Measurements from ENCODE around the gene CRYBA4.
"Not testable (repeated sequence)": the region's sequence is repeated elsewhere in the genome, so short reads cannot be mapped to it uniquely, and the experiment has no call there.

Gene CRYBA4

DNA sequence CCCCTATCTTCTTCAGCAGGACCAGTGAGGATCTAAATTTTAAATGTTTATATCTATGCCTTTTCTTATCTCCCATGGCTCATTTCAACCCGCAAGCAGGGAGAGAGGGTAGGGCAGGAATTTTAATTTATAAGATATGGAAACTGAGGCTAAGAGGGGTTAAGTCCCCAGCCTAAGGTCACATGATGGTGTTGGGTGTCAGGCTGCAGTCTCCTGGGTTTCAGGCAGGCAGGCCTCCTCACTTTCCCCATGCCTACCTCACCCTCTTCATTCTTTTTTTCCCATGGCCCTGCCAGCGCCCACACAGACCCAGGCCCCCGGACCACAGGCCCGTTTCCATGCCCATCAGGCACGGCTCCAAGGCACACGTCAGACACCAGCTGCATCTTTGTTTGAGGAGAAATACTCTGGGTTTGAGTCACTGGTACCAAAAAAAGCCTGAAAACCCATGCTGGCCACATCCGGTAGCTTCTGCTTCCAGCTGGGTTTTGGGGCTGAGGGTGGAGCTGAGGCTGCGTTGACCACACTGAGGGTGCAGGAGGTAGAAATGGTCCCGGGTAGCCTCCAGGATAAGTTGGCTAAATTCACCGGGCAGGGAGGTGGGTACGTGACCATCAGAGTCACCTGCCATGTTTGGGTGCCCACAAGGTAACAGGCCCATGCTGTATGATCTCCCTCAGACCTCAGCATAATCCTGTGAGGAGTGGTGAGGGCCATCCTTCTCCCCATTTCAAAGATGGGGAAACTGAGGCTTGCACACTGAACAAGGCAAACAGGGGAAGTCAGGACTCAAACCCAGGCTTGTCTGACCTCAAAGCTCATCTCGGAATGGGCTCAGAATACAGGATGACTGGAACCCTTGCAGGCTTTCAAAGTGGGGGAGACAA, 11.4 kb upstream of the CRYBA4 start:
- Histone ChIP-seq H3K9ac (ENCODE audit: low read length) (no peak overlapping the region), H3F3A (ENCODE audit: insufficient read depth, low read length) (no peaks in the 10 kb centered on the region), H3K79me2 (ENCODE audit: insufficient read depth, low read length) (no peaks in the 10 kb centered on the region), H3K27ac (ENCODE audit: low read depth, low read length, poor library complexity, severe bottlenecking) (no peak overlapping the region), H3K9me2 (ENCODE audit: low read depth, low read length) (no peaks in the 10 kb centered on the region), H3K4me1 (ENCODE audit: insufficient read depth, low read length, severe bottlenecking) (peaks cover 29% of the 10 kb centered on the region), H2AFZ (ENCODE audit: low read length) (no peak overlapping the region), H3K9me3 (ENCODE audit: low read length) (no peaks in the 10 kb centered on the region), H3K4me2 (ENCODE audit: low read length) (peak overlapping the region; percentile 10; the same call in 1 of the 2 replicates), H4K20me1 (ENCODE audit: insufficient read depth, low read length) (no peaks in the 10 kb centered on the region), H3K4me3 (ENCODE audit: low read depth, low read length, poor library complexity, severe bottlenecking) (no peak overlapping the region), H3K36me3 (ENCODE audit: insufficient read depth, low read length) (no peaks in the 10 kb centered on the region), H3K27me3 (ENCODE audit: insufficient read depth, low read length) (no peaks in the 10 kb centered on the region)
- no peak for TF ChIP-seq CTCF (IDR thresholded peaks at IDR 0.05; ENCODE audit: low read length)
- TF ChIP-seq EZH2 (IDR thresholded peaks at IDR 0.05; ENCODE audit: borderline replicate concordance, low read length), result no peak

DNA sequence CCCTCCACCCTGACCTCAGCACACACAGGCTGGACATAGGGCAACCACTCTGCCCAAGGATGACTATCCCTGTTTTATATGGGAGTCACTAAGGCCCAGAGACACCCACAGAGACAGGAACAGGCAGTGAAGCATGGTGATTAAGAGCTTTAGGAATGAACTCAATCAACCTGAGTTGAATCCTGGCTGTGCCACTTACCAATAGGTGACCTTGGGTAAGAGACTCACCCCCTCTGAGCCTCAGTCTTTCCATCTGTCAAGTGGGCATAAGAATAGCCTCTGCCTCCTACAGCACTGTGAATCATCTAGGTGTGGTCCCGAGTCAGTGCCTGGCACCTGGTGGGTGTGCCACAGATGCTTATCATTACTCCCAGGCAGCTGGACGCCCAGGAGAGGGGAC, 10.8 kb upstream of the CRYBA4 start:
- H3K4me2 ChIP-seq (ENCODE audit: low read length), result no peak overlapping the region
- H2AFZ ChIP-seq (ENCODE audit: low read length), result no peak overlapping the region
- H3K79me2 ChIP-seq (ENCODE audit: insufficient read depth, low read length), result no peaks in the 10 kb centered on the region
- H3K27ac ChIP-seq (ENCODE audit: low read depth, low read length, poor library complexity, severe bottlenecking), result no peak overlapping the region
- H4K20me1 ChIP-seq (ENCODE audit: insufficient read depth, low read length), result no peaks in the 10 kb centered on the region
- no peaks in the 10 kb centered on the region for H3K27me3 ChIP-seq (ENCODE audit: insufficient read depth, low read length)
- H3K36me3 ChIP-seq (ENCODE audit: insufficient read depth, low read length), result no peaks in the 10 kb centered on the region
- no peaks in the 10 kb centered on the region for H3K9me3 ChIP-seq (ENCODE audit: low read length)
- no peak overlapping the region for H3K4me3 ChIP-seq (ENCODE audit: low read depth, low read length, poor library complexity, severe bottlenecking)
- H3K9ac ChIP-seq (ENCODE audit: low read length), result no peak overlapping the region
- no peaks in the 10 kb centered on the region for H3K9me2 ChIP-seq (ENCODE audit: low read depth, low read length)
- no peaks in the 10 kb centered on the region for H3F3A ChIP-seq (ENCODE audit: insufficient read depth, low read length)
- TF ChIP-seq CTCF (IDR thresholded peaks at IDR 0.05; ENCODE audit: low read length), result no peak
- no peak for TF ChIP-seq EZH2 (IDR thresholded peaks at IDR 0.05; ENCODE audit: borderline replicate concordance, low read length)
- peaks cover 36% of the 10 kb centered on the region for H3K4me1 ChIP-seq (ENCODE audit: insufficient read depth, low read length, severe bottlenecking)

- Histone ChIP-seq H3K9me3 (ENCODE audit: low read length) (no peaks in the 10 kb centered on the region), H3F3A (ENCODE audit: insufficient read depth, low read length) (no peaks in the 10 kb centered on the region), H3K4me2 (ENCODE audit: low read length) (no peak overlapping the region), H2AFZ (ENCODE audit: low read length) (no peak overlapping the region), H3K9me2 (ENCODE audit: low read depth, low read length) (no peaks in the 10 kb centered on the region), H3K36me3 (ENCODE audit: insufficient read depth, low read length) (no peaks in the 10 kb centered on the region), H3K27me3 (ENCODE audit: insufficient read depth, low read length) (no peaks in the 10 kb centered on the region), H4K20me1 (ENCODE audit: insufficient read depth, low read length) (no peaks in the 10 kb centered on the region), H3K79me2 (ENCODE audit: insufficient read depth, low read length) (no peaks in the 10 kb centered on the region), H3K4me1 (ENCODE audit: insufficient read depth, low read length, severe bottlenecking) (peaks cover 39% of the 10 kb centered on the region), H3K27ac (ENCODE audit: low read depth, low read length, poor library complexity, severe bottlenecking) (no peak overlapping the region), H3K4me3 (ENCODE audit: low read depth, low read length, poor library complexity, severe bottlenecking) (no peak overlapping the region), H3K9ac (ENCODE audit: low read length) (no peak overlapping the region)
- TF ChIP-seq CTCF (IDR thresholded peaks at IDR 0.05; ENCODE audit: low read length) (no peak), EZH2 (IDR thresholded peaks at IDR 0.05; ENCODE audit: borderline replicate concordance, low read length) (no peak)
These were observed 9.1 kb upstream of the CRYBA4 start for GRCh38 chr22:26612652-26613051.

DNA sequence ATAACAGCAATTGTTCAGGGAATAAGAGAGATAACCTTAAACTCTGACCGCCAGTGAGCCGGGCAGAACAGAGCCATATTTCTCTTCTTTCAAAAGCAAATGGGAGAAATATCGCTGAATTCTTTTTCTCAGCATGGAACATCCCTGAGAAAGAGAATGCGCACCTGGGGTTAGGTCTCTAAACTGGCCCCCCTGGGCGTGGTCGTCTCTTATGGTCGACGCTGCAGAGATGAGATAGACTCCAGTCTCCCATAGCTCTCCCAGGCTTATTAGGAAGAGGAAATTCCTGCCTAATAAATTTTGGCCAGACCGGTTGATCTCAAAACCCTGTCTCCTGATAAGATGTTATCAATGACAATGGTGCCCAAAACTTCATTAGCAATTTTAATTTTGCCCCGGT, 8.0 kb upstream of the CRYBA4 start:
- H4K20me1 ChIP-seq (ENCODE audit: insufficient read depth, low read length); H3K4me2 ChIP-seq (ENCODE audit: low read length); H3K4me3 ChIP-seq (ENCODE audit: low read depth, low read length, poor library complexity, severe bottlenecking); H3K9me3 ChIP-seq (ENCODE audit: low read length); H3K9me2 ChIP-seq (ENCODE audit: low read depth, low read length); H3K27me3 ChIP-seq (ENCODE audit: insufficient read depth, low read length); H3F3A ChIP-seq (ENCODE audit: insufficient read depth, low read length); H3K9ac ChIP-seq (ENCODE audit: low read length); H3K27ac ChIP-seq (ENCODE audit: low read depth, low read length, poor library complexity, severe bottlenecking); H3K79me2 ChIP-seq (ENCODE audit: insufficient read depth, low read length); H2AFZ ChIP-seq (ENCODE audit: low read length); H3K36me3 ChIP-seq (ENCODE audit: insufficient read depth, low read length): not testable (repeated sequence)
- peaks cover 36% of the 10 kb centered on the region for H3K4me1 ChIP-seq (ENCODE audit: insufficient read depth, low read length, severe bottlenecking)
